Activated naive CD4-positive, alpha-beta T cell treated with anti-CD3 and anti-CD28 coated beads, Interleukin-2, amount 10 ng/mL, durations not matched to agents 7 days and 5 days (primary cell): ENCODE measurements around the gene SNORC.

Experiments used
- CTCF ChIA-PET: fragments of 350-600 bp; sonication (Branson Sonifier 250); formaldehyde crosslinking; loops from one replicate; lab custom pipeline; 2021; ENCODE audit warnings: antibody characterized with exemption; lab: Charles Lee
- DNase-seq: peaks from one replicate; pipeline ENCODE4 v3.0.0-alpha.2; 2020
- H3K27ac Mint-ChIP-seq: one replicate; pipeline ENCODE4 v1.8.0; 2021; ENCODE audit warnings: mild to moderate bottlenecking, moderate library complexity, mixed read lengths
- H3K27me3 Mint-ChIP-seq: one replicate; pipeline ENCODE4 v1.8.0; 2021; ENCODE audit warnings: mild to moderate bottlenecking, mixed read lengths
- H3K36me3 Mint-ChIP-seq: one replicate; pipeline ENCODE4 v1.8.0; 2021; ENCODE audit warnings: mixed read lengths
- H3K4me1 Mint-ChIP-seq: one replicate; pipeline ENCODE4 v1.8.0; 2021; ENCODE audit warnings: mixed read lengths
- H3K4me3 Mint-ChIP-seq: one replicate; pipeline ENCODE4 v1.8.0; 2021; ENCODE audit warnings: mild to moderate bottlenecking, moderate library complexity, mixed read lengths
- H3K9me3 Mint-ChIP-seq: one replicate; pipeline ENCODE4 v1.8.0; 2021; ENCODE audit warnings: mixed read lengths

The SNORC gene

DNA sequence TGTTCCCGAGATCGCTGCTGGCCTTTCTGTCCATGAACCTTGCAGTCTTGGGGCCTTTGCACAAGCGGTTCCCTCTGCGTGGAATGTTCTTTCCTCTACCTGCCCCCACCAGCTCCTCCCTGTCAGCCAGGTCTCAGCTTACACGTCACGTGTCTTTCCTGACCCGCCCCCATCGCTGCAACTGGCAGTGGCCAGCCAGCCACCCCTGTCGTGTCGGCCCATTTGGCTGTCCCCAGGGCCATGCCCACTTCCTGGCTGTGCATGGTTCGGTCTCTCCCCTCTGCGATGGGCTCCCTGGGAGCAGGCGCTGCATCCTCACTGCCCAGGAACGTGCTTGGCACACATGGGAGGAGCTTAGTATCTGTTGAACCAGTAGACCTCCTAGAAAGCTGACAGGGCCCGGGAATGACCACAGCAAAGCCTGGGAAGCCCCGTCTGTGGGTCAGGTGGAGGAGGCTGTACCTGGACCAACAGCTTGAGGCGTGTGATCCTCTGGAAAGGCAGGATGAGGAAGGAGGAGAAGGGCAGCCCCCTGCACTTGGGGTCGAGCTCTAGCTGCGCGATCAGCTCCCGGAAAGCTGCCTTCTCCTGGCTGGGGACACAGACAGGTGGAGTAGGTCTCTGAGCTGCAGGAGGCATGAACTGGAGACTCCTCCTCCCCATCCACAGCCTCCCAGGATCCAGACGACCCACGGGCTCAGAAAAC, 21.0 kb downstream of the SNORC start:
- Mint-ChIP-seq H3K4me1 (no peaks in the 10 kb centered on the region), H3K27ac (no peak overlapping the region), H3K4me3 (no peak overlapping the region), H3K36me3 (no peaks in the 10 kb centered on the region), H3K27me3 (peaks cover 22% of the 10 kb centered on the region), H3K9me3 (peaks cover 3% of the 10 kb centered on the region)
- no peak for DNase-seq
- CTCF ChIA-PET: no interaction called here

DNA sequence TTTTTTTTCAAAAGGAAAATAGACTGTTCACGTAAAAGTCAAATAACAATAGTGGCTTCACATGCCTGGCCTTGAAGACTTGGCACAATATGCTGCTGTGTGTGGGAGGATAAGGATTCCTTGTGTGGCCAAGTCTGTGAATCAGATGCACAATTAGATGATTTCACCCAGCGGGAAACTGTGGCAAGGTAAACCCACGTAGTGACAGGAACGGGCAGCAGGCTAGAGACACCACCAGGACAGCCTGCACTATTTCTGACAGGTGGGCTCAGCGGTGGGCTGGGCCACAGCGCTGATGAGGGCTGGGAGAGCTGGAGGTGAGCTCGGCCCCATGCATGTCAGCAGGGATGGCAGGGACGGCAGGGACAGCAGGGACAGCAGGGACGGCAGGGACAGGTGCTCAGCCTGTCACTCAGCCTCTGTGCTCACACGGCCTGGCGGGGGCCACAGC, 21.6 kb downstream of the SNORC start:
- Mint-ChIP-seq H3K27ac (no peak overlapping the region), H3K4me3 (no peak overlapping the region), H3K27me3 (peaks cover 22% of the 10 kb centered on the region), H3K9me3 (peaks cover 3% of the 10 kb centered on the region), H3K36me3 (no peaks in the 10 kb centered on the region), H3K4me1 (no peaks in the 10 kb centered on the region)
- CTCF ChIA-PET: no interaction called here
- no peak for DNase-seq

DNA sequence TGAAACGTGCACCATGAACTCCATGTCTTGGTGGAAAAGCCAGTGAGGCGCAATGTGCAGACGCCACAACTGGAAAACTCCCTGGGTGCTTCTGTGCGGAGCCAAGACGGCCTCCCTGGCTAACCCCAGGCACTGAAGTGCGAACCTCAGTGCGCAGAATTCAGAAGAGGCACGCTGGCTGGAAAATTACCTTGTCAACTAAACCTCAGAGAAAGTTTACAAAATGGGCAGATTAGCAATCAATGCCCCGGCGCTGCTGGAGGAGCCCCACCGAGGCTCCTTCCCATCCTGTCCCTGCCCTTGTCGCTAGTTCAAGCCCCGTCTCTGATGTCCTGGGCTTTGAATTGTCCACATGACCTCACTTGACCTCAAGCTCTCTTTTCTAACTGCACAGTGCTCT, 22.2 kb downstream of the SNORC start:
- Mint-ChIP-seq H3K9me3 (peaks cover 3% of the 10 kb centered on the region), H3K27ac (no peak overlapping the region), H3K4me3 (no peak overlapping the region), H3K27me3 (peaks cover 20% of the 10 kb centered on the region), H3K4me1 (no peaks in the 10 kb centered on the region), H3K36me3 (no peaks in the 10 kb centered on the region)
- CTCF ChIA-PET: no interaction called here
- no peak for DNase-seq

DNA sequence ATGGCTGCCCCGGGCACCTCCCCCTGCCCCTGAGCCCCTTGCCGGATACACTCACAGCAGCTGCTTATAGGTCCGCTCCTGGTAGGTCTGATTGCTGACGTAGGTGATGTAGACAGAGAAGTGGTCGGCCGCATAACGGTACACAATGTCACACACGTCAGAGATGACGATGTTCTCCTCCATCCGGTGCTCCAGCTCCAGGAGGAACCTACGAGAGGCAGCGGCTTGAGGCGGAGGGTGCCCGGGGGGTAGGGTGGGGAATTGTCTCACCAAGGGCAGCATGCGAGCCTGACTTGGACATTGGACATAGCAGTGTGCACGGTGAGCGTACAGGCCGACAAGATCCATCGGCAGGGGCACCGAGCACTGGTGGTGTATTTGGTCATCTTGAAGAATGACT, 22.8 kb downstream of the SNORC start:
- H3K27me3 Mint-ChIP-seq: peaks cover 18% of the 10 kb centered on the region
- no peak overlapping the region for H3K27ac Mint-ChIP-seq
- CTCF ChIA-PET: no interaction called here
- H3K36me3 Mint-ChIP-seq: no peaks in the 10 kb centered on the region
- no peak overlapping the region for H3K4me3 Mint-ChIP-seq
- no peaks in the 10 kb centered on the region for H3K4me1 Mint-ChIP-seq
- no peak for DNase-seq
- peaks cover 3% of the 10 kb centered on the region for H3K9me3 Mint-ChIP-seq

DNA sequence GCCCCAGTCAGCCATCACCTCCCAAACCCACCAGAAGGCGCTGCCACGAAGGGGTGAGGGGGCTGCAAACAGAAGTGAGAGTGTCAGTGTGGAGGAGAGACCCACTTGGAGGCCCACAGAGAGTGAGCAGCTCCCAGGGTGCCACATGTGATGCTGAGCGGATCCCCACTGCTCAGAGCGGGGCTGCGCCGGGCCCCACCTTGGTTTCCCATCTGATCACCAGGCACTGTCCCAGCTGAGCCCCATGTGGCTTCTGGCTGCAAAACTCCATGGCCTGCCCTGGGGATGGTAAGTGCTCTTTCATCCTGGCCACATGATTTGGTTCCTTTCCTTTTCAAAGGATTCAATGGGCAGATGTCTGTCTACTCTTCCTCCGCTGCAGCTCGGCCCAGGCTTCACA, 23.8 kb downstream of the SNORC start:
- no peak for DNase-seq
- Mint-ChIP-seq H3K27me3 (peaks cover 18% of the 10 kb centered on the region), H3K36me3 (no peaks in the 10 kb centered on the region), H3K9me3 (no peaks in the 10 kb centered on the region), H3K27ac (no peak overlapping the region), H3K4me3 (no peak overlapping the region), H3K4me1 (no peaks in the 10 kb centered on the region)
- CTCF ChIA-PET: no interaction called here

DNA sequence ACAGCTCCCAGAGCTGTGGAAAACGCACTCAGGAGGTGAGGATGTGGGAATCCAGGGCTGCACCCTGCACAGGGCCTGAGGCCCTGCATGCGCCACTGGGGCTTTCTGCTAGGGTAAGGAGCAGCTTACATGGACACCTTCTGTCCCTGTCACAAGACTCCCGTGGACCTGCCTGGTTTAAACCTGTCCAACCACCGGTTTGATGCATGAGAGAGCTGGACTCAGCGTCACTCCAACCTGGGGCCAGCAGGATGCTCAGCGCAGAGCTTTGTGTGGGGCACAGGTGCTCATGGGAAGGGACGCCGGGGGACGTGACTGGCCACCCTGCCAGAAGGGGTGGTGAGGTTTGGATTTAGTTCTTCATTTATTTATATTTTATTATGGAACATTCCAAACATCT, 24.2 kb downstream of the SNORC start:
- CTCF ChIA-PET: no interaction called here
- no peaks in the 10 kb centered on the region for H3K9me3 Mint-ChIP-seq
- H3K27me3 Mint-ChIP-seq: peaks cover 18% of the 10 kb centered on the region
- H3K4me1 Mint-ChIP-seq: no peaks in the 10 kb centered on the region
- no peak overlapping the region for H3K4me3 Mint-ChIP-seq
- no peak overlapping the region for H3K27ac Mint-ChIP-seq
- no peak for DNase-seq
- H3K36me3 Mint-ChIP-seq: no peaks in the 10 kb centered on the region

DNA sequence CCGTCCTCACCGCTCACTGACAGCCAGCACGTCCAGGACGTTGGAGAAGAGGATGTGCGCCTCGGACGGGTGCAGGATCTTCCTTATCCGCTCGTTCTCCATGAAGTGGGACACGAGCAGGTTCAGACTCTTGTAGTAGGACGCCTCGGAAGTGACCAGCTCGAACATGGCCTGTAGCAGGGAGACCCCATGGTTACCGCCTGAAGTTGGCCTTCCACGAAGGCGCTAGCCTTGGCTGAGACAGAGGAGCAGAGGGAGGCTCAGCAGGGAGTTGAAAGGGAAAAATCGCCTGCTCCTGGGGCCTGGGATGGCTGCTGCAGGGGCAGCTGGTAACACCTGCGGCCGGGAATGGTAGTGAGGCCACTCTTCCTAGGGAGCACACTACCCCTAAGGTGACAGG, 24.7 kb downstream of the SNORC start:
- Mint-ChIP-seq H3K9me3 (no peaks in the 10 kb centered on the region), H3K4me1 (no peaks in the 10 kb centered on the region), H3K4me3 (no peak overlapping the region), H3K27ac (no peak overlapping the region), H3K27me3 (peaks cover 14% of the 10 kb centered on the region), H3K36me3 (no peaks in the 10 kb centered on the region)
- no peak for DNase-seq
- CTCF ChIA-PET: no interaction called here

DNA sequence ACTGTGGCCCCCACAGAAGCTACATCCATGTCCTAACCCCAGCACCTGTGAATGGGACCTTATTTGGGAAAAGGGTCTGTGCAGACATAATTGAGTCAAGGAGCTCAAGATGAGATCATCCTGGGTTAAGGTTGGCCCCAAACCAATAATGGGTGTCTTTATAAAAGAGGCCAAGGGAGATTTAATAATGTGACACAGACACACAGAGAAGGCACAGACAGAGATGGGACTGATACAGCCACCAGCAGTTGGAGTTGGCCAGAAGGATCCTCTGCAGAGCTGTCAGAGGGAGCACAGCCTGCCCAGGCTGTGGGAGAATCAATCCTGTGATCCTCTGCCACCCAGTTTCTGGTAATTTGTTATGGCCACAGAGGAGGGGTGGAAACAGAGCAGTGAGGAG, 26.0 kb downstream of the SNORC start:
- Mint-ChIP-seq H3K4me1 (no peaks in the 10 kb centered on the region), H3K36me3 (no peaks in the 10 kb centered on the region), H3K27ac (no peak overlapping the region), H3K4me3 (no peak overlapping the region), H3K27me3 (peaks cover 7% of the 10 kb centered on the region), H3K9me3 (no peaks in the 10 kb centered on the region)
- DNase-seq: no peak
- CTCF ChIA-PET: no interaction called here

DNA sequence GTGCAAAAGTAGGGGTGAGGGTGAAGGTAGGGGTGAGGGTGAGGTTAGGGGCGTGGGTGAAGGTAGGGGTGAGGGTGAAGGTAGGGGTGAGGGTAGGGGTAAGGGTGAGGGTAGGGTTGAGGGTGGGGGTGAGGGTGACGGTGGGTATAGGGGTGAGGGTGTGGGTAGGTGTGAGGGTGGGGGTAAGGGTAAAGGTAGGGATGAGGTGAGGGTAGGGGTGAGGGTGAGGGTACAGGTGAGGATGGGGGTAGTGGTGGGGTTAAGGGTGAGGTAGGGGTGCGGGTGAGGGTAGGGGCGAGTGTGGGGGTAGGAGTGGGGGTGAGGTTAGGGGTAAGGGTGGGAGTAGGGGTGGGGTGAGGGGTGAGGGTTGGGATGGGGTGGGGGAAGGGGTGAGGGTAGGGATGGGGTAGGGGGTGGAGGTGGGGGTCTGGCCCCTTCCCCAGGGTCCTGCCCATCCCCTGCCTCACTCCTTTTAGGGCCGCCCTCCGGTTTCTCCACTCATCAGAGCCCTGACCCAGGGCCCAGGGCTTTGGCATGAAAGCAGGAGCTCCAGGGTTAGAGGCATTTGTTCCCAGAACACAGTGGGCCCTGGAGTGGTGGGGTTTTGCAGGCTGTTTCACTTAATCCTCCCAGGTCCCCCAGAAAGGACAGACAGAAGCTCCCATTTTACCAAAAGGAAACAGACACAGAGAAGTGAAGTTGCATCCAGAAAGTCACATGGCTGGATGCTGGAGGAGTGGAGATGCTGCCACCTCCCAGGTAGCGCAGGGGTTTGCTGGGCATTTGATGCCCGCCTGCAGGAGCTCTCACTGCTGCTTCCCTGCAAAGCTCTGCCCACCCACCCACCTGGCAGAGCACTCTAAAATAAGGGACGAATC, 26.9 kb downstream of the SNORC start:
- H3K4me1 Mint-ChIP-seq: no peaks in the 10 kb centered on the region
- H3K27ac Mint-ChIP-seq: no peak overlapping the region
- no peak for DNase-seq
- no peak overlapping the region for H3K4me3 Mint-ChIP-seq
- no peaks in the 10 kb centered on the region for H3K36me3 Mint-ChIP-seq
- CTCF ChIA-PET: no interaction called here
- H3K27me3 Mint-ChIP-seq: peaks cover 7% of the 10 kb centered on the region
- H3K9me3 Mint-ChIP-seq: no peaks in the 10 kb centered on the region

DNA sequence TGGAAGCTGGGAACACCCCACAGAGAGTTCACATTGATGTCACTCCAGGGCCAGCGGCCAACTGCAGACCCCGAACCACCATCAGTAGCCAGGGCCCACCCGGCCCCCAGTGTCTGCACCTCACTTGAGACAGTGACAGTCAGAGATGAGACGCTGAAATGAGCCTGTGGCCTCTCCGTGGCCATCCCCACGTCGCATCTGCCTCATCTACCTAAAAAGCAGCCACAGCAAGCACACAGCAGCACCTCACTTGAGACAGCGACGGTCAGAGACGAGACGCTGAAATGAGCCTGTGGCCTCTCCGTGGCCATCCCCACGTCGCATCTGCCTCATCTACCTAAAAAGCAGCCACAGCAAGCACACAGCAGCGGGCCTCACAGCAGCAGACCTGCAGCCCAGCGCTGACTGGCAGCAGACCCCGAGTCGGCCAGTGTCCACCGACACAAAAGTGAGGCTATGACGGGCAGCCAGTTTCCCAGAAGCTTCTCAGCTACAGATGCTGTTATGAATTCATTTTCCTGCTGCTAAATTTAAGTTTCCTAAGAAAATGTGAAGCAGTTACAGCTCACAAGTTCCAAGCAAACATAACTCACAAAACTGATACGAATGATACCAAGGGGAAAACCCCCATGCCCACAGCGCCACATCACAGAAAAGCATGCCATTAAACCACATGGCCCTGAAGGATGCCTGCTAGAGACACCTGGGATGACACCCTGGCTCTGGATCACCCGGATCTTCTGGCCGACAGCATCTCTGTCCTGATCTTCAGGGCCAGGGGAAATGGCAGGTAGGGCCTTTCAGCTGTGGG, 27.7 kb downstream of the SNORC start:
- Mint-ChIP-seq H3K9me3 (no peaks in the 10 kb centered on the region), H3K27me3 (peaks cover 6% of the 10 kb centered on the region), H3K27ac (no peak overlapping the region), H3K4me3 (no peak overlapping the region), H3K4me1 (no peaks in the 10 kb centered on the region), H3K36me3 (no peaks in the 10 kb centered on the region)
- CTCF ChIA-PET: no interaction called here
- DNase-seq: no peak

DNA sequence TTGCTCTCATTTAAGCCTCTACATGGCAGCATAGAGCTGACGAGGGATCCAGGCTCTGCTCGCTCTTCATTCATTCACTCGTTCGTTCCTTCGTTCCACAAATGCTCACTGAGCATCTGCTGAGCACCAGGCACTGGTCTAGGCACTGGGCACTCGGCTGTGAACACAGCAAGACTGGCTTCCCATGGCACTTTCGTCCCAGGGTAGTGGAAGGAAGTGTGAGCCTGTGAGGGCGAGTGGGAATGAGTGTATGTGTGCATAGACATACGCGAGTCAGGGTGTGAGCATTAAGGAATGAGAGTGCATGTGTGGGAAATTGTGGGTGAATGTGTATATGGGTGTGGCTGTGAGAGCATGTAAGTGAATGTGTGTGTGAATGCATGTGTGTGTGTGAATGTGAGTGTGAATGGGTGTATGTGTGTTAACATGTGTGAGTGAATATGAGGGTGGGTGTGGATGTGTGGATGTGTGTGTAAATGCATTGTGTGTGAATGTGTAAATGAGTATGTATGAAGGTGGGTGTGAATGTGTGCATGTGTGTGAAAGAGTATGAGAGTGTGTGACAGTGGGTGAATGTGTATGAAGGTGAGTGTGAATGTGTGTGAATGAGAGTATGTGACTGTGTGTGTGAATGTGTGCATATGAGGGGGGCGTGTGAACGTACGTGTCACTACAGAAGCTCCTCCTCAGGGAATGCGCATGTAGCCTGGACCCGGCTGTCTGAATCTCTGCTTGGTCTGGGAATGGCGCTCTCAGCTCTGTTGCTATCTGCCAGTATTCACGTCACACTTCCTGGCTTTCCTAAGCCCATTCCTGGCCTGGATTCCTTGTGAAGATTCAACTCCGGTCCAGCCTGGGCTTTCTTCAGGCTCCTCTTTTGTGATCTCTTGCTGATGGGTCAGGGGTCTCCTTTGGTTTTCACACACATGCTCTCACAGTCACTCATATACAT, 28.8 kb downstream of the SNORC start:
- Mint-ChIP-seq H3K36me3 (no peaks in the 10 kb centered on the region), H3K4me1 (no peaks in the 10 kb centered on the region), H3K4me3 (no peak overlapping the region), H3K27ac (no peak overlapping the region), H3K27me3 (peaks cover 6% of the 10 kb centered on the region), H3K9me3 (no peaks in the 10 kb centered on the region)
- no peak for DNase-seq
- CTCF ChIA-PET: no interaction called here

DNA sequence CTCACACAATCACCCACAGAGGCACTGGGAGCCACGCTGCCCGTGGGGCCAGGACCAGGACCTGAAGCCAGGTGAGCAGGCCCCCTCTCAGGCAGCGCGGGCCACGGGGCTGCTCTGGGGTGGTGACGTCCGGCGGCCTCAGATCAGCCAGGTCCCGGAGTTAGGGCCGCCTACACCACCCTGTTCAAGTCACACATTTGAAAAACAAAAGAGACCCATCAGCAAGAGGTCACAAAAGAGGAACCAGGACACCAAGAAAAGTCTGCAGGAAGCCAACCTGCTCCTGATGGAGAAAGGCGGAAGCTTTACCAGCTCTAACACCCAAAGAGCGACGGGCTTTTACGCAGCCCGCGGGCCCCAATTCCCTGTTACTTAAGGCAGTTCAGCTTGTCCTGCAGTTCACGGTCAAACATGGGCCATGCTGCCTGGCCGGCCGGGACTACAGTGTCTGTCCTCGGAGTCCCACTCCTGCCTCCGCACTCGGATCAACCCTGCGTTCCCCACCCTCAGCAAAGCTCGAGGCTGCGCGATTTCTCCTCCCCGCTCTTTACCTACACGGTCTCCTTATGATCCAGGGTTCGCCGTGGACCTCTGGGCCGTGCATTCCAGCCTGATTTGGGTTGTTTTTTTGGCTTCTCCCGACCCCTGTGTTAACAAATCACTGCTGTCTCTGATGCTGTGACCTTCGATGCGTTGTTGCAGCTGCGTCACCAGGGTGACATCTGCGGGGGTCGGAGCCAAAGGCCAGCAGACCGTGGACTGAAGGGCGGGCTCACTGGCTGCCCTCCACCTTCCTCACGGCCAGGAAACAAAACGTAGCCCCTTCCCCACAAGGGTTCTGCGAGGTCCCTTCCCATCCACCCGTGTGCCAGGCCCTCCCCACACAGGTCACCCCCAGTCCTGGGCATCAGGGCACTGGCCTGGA, 31.0 kb downstream of the SNORC start:
- Mint-ChIP-seq H3K4me1 (no peaks in the 10 kb centered on the region), H3K9me3 (no peaks in the 10 kb centered on the region), H3K36me3 (no peaks in the 10 kb centered on the region), H3K27me3 (peaks cover 6% of the 10 kb centered on the region), H3K4me3 (no peak overlapping the region), H3K27ac (no peak overlapping the region)
- DNase-seq: no peak
- CTCF ChIA-PET: no interaction called here
